GM21528 (cell line): ENCODE results near the gene GRIK3.

Experiments
- ATAC-seq: cut with Tn5 transposase; IDR thresholded peaks from one replicate; pipeline ENCODE4 v1.9.1; 2021; ENCODE audit warnings: mild to moderate bottlenecking, moderate library complexity; ENCODE audit not compliant: unreplicated experiment, low FRiP score

GRIK3 gene

DNA sequence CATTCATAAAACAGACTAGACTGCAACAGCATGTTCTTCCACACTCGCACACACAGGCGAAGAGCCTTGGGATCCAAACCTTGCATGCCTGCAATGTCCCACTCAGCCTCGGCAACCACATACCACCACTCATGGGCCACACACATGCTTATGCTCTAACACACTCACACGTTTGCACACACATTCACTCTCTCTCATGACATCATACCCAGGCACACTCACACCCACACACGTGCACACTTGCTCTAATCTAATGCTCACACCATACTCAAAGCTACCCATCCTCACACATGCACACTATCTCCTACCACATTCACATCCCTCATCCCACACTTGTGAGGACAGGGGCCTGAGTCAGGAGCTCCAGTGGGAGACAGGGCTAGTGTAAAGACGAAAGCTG, 50.3 kb downstream of the GRIK3 start:
- no peak for ATAC-seq

DNA sequence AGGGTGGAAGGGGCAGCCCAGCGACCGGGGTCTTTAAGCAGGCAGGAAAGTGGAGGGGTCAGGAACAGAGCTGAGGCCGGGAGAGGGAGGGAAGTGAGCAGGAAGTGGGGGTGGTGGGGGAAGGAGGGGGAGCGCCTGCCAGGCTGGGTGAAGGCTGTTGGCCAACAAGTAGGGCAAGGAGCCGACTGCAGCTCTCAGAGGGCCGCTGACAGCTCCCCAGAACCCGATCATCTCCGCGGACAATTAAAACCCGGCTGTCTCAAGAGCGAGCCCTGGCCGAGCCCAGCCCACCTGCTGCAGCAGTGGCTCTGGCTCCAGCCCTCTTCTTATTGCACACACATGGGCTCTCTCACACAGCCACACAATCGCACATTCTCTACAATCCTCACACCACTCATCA, 51.6 kb downstream of the GRIK3 start:
- ATAC-seq, result no peak

DNA sequence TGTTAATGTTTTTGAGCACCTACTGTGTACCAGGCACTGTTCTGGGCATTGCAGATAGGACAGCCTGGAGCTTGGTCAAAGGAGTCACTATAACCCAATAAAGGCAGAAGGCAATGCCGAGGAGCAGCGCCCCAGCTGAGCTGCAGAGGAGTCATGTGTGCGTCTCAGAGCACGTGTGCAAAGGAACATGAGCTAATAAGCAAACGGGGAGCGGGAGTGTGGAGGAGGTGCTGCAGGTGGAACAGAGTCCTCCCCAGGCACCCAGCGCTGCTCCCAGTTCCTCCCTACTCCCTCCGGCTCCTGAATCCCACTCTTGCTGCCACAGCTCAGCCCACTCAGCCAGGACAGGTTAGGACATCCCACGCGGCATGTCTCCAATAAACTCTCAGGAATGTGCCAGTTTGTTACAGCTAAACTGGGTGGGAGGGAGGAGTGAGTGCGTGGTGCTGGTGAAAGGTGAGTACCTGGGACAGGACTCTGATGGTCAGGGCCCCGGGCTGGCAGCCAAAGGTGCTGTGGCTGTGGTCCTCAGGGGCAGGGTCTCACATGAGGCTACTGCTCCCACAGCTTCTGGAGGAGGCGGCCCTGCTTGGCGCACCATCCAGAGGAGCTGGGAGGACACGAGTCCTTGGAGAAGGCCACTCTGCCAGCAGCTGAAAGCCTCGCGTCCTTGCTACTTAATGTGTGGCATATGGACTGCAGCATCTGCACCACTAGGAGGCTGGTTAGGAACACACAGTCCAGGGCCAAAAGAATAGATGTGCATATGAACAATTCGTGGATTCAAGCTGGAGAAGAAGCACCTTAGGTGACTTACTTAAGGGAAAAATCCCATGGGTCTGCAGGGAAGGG, 52.3 kb downstream of the GRIK3 start:
- ATAC-seq, result no peak

DNA sequence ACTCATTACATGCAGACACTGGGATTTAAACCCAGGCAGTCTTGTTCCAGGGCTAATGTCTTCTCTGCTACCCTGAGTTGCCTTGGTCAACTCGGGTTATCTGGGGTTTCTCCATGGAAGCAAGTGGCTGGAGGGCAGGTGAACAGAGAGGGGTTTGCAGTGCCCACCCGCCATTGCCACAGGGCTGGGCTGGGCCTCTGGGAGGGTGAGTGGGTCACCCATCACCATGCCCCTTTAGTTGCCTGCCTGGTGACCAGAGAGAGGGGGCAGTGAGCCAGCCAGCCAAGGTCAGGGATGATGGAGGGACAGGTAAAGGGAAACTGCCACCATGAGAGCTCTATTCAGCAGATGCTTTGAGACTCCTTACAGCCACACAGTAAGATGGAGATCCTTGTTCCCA, 53.2 kb downstream of the GRIK3 start:
- ATAC-seq, result no peak

DNA sequence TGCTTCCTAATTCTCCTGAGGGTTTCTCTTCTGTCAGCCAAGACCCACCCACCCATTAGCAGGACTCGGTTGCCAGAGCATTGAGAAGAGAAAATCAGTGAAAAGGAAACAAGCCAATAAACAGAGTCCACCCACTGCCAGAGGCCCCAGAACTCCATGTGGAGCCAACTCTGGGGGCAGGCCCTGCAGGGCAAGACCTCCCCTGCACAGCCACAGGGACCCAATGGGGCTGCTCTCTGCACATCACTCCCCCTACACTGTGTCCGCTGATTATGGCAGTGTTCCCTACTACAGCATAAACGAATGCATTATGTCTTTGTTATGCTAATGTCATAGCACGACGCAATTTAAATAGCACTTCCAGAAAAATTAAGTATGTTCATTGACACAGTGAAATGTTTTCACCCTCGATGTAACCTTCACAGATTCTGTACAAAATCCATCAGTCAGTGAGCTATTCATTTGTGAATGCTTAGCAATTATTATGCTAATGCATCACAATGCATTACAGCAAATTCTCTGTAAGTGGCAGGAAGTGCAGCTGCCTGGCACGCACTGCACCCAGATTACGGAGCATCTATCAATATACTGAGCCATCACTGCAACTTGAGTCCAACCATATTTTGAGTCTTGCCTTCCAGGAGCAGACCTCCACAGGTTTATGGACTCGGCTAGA, 56.4 kb downstream of the GRIK3 start:
- no peak for ATAC-seq

DNA sequence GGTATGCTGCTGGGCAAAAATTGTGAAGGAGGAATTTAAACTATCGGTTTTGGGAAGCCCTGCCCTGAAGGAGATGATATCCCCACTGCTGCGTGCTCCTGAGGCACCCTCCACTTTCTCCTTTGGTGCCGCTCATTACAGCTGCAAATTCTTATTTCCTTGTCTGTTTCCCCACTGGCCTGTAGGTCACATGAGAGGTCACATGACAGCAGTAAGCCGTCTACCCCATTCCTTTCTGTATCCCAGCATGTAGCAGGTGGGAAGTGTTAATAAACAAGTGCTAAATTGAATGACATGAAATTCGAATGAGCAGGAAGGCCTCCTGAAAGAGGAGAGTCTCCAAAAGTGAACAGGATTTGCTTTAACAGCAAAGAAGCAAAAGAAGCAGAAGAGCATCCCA, 58.7 kb downstream of the GRIK3 start:
- no peak for ATAC-seq

DNA sequence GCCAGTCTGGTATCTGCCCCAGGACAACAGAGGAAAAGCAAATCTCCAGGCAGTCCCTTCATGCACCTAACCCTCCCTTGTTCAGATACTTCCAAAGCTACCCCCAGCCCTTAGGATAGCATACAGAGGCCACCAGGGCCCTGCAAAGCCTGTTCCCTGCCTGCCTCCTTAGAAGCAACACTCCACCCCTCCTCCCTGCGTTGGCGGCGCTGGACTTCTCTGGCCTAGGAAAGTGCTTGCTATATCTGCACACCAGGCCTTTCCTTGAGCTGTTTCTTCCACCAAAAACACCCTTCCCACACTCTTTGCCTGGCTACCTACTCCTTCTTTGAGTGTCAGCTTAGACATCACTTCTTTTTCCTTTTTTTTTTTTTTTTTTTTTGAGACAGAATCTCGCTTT, 61.3 kb downstream of the GRIK3 start:
- no peak for ATAC-seq

DNA sequence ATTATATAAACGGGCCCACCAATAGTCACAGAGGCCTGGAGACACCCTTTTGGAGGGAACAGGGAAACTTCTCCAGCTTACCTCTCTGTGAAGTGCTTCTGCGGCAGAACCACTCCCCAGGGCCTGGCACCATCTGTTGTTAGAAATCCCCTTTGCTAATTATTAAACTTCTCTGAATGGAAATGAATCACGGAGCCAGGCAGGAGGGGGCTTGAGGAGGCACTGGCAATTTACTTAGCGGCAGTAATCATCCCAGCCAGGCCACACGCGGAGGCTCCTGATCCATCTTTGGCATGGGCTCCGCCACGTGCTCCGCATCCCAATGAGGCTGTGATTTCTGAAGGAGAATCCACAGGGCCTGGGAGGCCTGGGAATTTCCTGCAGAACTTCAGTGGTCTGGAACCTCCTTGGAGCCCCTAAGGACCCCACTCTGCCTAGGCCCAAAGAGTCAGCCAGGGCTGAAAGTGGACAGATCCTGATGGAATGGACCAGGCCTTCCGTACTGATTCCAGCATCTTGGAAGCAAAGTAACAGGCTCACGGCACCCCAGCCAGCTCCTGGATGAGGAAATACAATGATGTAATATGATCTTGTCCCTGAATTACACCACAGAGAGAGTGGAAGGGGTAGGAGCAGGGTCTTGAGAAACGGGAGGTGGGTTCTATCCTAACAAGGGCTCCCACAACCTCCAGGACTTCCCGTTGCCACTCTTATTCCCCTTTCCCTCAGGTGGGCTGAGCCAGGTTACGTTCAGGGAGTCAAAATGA, 62.3 kb downstream of the GRIK3 start:
- ATAC-seq, result no peak

DNA sequence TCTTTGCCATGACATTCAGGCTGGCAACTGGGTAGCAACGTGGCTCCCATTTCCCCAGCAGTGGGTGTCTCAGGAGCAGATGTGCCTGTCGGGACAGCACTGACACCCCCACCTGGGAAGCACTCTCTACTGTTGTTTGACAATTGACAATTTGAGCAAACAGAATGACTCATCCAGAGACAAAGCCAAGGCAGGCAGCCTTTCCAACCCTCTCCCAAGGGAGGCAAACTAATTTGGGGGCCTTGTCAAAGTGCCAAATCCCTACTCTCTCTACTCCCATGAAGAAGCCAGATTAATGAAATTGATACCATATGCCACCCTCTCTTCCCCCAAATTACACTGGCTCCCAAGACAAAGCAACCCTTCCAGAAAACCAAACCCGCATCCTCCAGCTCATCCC, 65.6 kb downstream of the GRIK3 start:
- ATAC-seq, result no peak

DNA sequence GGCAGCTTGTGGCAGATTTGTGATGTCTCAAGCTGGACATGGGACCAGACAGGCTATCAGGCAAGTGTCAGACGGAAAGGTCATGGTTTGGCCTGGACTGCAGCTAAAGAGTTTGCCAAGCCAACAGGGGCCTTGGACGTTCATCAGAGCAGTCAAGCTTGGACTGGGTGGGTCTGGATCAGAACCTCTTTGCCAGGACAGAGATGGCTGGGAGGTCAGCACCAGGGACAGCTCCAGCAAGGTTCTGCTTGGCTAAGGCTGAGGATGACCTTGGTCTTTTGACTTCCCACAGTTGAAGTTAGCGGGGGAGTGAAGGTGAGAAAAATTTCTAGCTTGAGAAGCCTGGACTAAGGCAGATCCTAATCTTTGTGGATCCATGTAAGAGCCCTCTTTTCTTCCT, 68.1 kb downstream of the GRIK3 start:
- ATAC-seq, result no peak

DNA sequence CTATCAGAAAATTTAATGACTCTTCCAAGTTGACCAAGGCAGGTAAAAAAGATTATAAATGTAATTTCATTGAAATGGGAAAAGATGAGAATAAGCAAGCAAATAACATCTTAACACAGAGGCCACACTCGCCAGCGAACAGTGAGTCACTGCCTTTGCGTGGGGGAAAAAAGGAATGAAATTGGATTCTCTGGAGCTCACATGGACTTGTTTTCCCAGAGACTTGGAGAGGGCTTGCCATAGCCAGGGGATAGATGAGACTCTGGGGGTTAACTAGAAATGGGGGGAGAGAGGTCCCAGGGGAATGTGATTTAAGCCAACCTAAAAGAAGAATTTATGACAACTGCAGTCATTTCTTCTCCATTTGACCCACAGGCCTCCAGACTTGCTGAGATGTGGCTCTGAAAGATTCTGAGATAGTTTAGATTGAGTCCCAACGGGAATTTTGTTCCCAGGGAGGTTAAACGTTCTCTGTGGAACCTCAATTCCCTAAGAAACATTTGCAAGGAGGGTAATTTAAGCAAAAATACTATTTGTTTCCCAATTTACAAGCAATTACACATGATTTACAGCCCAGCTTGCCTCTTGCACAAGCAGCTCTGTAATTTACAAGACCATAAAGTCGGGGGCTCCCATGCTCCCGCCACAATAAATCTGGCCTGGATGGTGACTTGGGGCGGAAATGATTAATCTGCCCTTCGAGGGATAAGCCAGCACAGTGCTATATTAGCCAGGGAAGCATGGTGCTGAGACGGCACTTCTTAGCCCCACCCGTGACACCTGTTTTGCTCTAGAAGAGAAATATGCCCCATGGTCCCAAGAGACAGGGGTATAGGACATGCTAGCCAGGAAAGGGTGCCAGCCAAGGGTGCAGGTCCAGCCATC, 68.8 kb downstream of the GRIK3 start:
- ATAC-seq, result no peak

DNA sequence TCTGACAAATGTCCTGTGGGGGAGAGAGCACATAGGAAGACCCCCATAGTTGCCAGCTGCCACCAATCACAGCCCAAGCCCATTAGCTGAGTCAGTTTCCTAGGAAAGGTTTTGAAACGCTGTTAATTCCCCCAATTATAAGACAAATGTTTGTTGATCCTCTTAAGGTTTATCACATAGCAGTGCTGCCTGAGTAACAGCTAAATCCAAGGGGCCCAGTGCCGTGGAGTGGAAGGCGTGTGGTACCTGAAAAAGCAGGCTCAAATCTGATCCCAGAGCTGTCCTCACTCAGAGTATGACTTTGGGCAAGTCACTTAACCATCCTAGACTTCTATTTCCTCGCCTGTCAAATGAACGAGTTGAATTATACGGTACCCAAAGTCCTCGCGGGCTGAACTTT, 69.5 kb downstream of the GRIK3 start:
- no peak for ATAC-seq

DNA sequence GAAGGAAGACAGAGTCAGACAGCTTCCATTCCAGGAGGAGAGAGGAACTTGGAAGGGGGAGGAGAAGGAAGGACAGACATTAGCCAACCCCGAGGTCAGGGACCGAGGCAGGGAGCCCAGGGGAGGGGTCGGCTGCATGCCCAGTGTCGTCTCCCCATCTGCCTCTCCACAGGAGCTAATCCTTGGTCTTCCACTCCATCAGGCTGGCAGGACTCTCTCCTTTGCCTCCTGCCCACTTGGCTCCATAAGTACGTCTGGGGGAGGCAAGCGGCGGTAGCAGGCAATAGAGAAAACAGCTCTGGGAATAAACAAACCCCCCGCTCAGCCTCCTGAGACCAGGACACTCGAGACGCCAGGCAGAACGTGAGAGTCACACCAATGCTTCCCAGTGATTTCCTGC, 71.3 kb downstream of the GRIK3 start:
- ATAC-seq, result no peak

DNA sequence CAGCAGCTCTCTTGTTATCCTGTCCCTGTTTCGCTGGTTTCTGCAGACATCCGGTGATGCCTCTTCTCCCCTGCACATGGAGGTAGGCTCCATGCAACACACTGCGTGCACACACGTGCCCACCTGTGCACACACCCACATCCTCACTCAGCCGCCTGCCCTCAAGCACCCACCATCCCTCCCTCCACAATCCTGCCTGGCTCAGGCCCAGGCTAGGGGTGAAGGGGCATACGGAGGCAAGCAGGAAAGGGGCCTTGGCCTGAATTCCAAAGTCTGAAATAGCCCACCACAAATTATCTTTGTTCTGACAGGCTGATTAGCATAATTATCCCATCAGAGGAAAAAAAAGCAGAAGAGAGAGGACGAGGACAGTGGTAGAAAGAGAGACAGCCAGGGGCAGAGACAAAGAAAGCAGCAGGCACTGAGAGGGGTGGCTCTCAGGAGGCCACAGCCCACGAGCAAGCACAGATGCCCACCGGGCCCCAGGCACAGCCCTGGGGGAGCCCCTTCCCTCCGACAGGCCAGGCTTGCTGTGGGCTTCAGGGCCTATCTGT, 73.2 kb downstream of the GRIK3 start:
- no peak for ATAC-seq

DNA sequence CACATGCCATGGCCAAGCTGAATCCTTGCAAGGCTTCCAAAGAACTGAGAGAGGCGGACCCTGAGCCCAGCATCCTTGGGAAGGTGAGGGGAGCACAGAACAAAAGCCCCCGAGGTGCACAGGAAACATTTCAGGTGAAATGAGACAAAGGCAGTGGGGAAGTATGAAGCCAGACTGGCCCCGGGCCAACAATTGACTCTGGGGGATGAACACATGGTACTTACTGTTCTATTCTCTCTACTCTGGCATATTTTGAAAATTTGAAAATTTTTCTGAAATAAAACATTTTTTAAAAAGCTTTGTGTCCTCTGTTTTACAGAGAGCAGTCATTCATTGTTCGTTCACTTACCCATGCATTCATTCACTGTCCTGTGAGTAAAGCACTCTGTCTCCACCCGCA, 77.7 kb downstream of the GRIK3 start:
- no peak for ATAC-seq

DNA sequence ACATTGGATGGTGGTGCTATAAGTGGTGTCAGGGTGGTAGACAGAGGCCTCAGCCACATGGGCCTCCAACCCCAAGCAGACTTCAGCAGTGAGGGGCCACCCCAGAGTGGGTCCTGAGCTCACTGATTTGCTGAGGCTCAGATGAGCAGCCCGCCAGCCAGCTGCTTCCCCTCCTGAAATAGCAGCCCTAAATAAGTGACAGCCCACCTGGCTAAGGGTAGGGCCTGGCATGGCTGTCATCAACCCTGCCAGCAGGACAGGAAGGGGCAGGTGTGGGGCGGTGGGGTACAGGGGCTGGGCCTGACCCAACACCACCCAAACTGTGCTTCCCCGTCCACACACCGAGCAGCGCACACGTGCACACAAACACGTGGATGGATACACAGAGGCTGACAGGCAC, 79.3 kb downstream of the GRIK3 start:
- no peak for ATAC-seq

DNA sequence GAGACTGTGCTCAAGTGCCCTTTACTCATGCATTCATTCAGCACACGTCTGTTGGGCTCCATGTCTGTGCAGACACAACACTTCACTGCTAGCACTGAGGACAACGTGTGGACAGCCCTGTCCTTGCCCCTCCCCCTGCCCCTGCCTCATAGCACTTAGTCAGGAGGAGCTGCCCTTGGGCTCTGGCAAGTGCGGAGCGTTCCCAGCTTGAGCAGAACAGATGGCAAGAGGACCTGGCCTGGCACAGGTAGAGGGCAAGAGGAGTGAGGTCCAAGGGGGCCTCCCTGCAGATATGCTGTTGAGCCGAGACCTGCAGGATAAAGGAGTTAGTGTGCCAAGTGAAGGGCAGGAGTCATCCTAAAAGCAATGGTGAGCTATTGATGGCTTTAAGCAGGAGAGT, 81.3 kb downstream of the GRIK3 start:
- no peak for ATAC-seq

DNA sequence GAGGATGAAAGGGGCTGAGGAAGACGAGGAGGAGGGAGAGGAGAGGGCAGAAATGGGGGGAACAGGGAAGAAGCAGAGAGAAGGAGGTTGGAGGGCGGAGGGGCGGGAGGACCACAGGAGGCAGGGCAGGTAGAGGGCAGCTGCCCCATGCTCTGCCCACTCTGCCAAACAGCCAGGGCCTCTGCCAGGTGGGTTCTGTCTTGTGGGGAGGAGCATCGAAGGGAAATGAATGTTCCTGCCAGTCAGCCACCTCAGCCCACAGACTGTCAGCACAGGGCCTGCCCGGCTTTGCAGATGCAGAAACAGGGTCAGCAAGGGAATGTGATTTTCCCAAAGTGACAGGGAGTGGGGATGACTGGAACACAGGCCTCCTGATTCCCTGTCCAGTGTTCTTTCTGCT, 82.6 kb downstream of the GRIK3 start:
- ATAC-seq, result no peak

DNA sequence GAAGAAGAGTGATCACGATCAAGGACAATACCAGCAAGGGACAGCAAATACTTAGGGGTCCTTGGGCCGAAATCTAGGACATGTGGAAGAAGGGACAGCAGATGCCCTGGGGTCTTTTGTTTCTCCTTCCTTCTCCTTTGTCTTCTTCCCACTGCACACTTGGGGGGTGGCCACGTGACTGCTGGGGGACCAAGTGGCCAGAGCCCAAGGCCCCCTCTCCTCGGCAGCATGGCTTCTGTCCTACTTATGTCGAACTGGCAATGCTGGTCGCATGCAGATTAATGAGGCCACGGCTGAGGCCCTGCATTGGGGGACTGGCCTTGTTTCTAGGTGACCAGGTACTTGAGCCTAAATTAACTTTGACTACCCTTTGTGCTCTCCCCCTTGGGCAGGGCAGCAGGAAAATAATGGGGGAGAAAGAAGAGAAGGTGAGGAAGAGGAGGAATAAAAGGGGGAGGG, 83.0 kb downstream of the GRIK3 start:
- no peak for ATAC-seq
